SK-N-MC (cell line): ENCODE results near the gene CHSY1.

ENCODE experiments used
- EZH2 ChIP-seq: fragments of 200-600 bp; sonication (generic); IDR thresholded peaks from one replicate; pipeline ENCODE4 v1.6.1; 2017; ENCODE audit warnings: antibody characterized with exemption
- FOXP2 ChIP-seq: optimal IDR thresholded peaks from 2 replicates; pipeline ENCODE3; 2011; ENCODE audit warnings: mild to moderate bottlenecking, moderate library complexity; ENCODE audit not compliant: insufficient read depth; ENCODE audit errors: extremely low read length, control extremely low read depth
- POLR2AphosphoS5 ChIP-seq: IDR thresholded peaks from 2 replicates; pipeline ENCODE4 v1.6.1; 2012; ENCODE audit warnings: mild to moderate bottlenecking, low read depth, low read length, borderline replicate concordance

- TF ChIP-seq EZH2 (no peak), POLR2AphosphoS5 (no peak), FOXP2 (no peak)
Observed at GRCh38 chr15:101189409-101190091, 62.3 kb downstream of the CHSY1 start.
